Adrenal gland (tissue), 12 donors: Measurements from ENCODE around the gene CEACAM1. TPM values are rescaled to one million over a fixed set of nuclear protein-coding genes. Genes with fewer than 3 reads are reported as not detected.
"Not testable (repeated sequence)": the region's sequence is repeated elsewhere in the genome, so short reads cannot be mapped to it uniquely, and the experiment has no call there.

Experiments used
- DNase-seq, 7 donors: peaks; one replicate each; pipeline ENCODE4 v3.0.0-alpha.2; 2019 to 2020
- H3K27ac ChIP-seq, 5 donors: fragments of 200-600 bp; sonication (generic) in 4 of 5; 1 replicate in 3 of 5; 2 replicates in 2 of 5; pipeline versions ENCODE4 v1.5.1 to v1.8.0; 2016 to 2020; ENCODE audit warnings: mild to moderate bottlenecking in 1 of 5
- H3K27me3 ChIP-seq: fragments of 200-600 bp; 2 replicates; pipeline ENCODE4 v1.8.0; 2021
- H3K36me3 ChIP-seq, 2 donors: fragments of 200-600 bp; replicated peaks in 1 of 2; 1 replicate in 1 of 2; 2 replicates in 1 of 2; pipeline versions ENCODE4 v1.5.1 to v1.8.0; 2018 to 2022
- H3K4me1 ChIP-seq, 2 donors: fragments of 200-600 bp; replicated peaks in 1 of 2; 1 replicate in 1 of 2; 2 replicates in 1 of 2; pipeline versions ENCODE4 v1.5.1 to v1.8.0; 2018 to 2021
- H3K4me3 ChIP-seq, 4 donors: fragments of 200-600 bp; sonication (generic) in 3 of 4; one replicate each; pipeline ENCODE4 v1.5.1; 2016 to 2018
- H3K9me3 ChIP-seq, 3 donors: fragments of 200-600 bp; sonication (generic) in 1 of 3; replicated peaks in 1 of 3; 1 replicate in 2 of 3; 2 replicates in 1 of 3; pipeline versions ENCODE4 v1.5.1 to v1.8.0; 2016 to 2021
- POLR2A ChIP-seq, 2 donors: fragments of 450-650 bp; IDR thresholded peaks; one replicate each; pipeline ENCODE4 v1.6.1; 2017; ENCODE audit warnings: antibody characterized with exemption in 2 of 2, mild to moderate bottlenecking in 2 of 2, moderate library complexity in 1 of 2
- WGBS, 4 donors: extraction: QIAGEN DNeasy Blood & Tissue Kit in 2 of 4; methylation state at CpG; one replicate each; pipeline versions ENCODE4 v1.1.5 to v1.1.7; 2013 to 2017; 5-methylcytosine and 5-hydroxymethylcytosine counted together
- intact Hi-C, 2 donors: fragments of 100-400 bp; cut with DNase I; formaldehyde crosslinking; loops; one replicate each; pipeline versions ENCODE4 v1.14.1 to v1.15.0; 2022 to 2023
- polyA plus RNA-seq, 3 donors: library from polyadenylated mRNA; stranded (reverse); fragments of 200-250 nt in 2 of 3; fragments of 350-450 nt in 1 of 3; fragmentation: Illumina TruSeq in 1 of 3; extraction: RNeasy Lipid Tissue Mini Kit (QIAGEN cat#74804) in 1 of 3; gene quantifications; one replicate each; pipeline ENCODE4 v1.2.3, GENCODE V29; 2013 to 2014
- total RNA-seq, 9 donors: library from RNA; depleted of rRNA in 4 of 9; stranded (reverse); fragments of >200 nt in 4 of 9; fragments of 120-200 nt in 1 of 9; fragmentation: NEBNext Ultra II Directional in 1 of 9; extraction: Animal tissue kit (Norgen Biotek cat#: 25700) in 1 of 9; gene quantifications; one replicate each; pipeline versions ENCODE4 v1.1.0 to v1.2.4, GENCODE V29; 2013 to 2023
- TF ChIP-seq, protein P1 (sequence below), 6 experiments: fragments of 450-650 bp in 4 of 6; fragments of 200-600 bp in 2 of 6; sonication (generic) in 1 of 6; IDR thresholded peaks; 1 replicate in 5 of 6; 2 replicates in 1 of 6; pipeline versions ENCODE4 v1.5.1 to v1.8.0; 2016 to 2021; ENCODE audit warnings: antibody characterized with exemption in 6 of 6, mild to moderate bottlenecking in 2 of 6, moderate library complexity in 1 of 6
- donor health status: healthy with polysubstance abuse.
- donor health status: Bipolar disorder and iron deficiency.
- donor health status: DM: yes; HTN: yes; CAD: no.
- donor health status: DM: no; HTN: no; CAD: no.
- donor health status: DM: no; HTN: no; CAD: no.
- donor health status: DM: yes; HTN: yes; CAD: no.

Gene CEACAM1
- total and polyA plus RNA-seq, 12 donors, result 12.1 to 59.5 (median 24.6) TPM

DNA sequence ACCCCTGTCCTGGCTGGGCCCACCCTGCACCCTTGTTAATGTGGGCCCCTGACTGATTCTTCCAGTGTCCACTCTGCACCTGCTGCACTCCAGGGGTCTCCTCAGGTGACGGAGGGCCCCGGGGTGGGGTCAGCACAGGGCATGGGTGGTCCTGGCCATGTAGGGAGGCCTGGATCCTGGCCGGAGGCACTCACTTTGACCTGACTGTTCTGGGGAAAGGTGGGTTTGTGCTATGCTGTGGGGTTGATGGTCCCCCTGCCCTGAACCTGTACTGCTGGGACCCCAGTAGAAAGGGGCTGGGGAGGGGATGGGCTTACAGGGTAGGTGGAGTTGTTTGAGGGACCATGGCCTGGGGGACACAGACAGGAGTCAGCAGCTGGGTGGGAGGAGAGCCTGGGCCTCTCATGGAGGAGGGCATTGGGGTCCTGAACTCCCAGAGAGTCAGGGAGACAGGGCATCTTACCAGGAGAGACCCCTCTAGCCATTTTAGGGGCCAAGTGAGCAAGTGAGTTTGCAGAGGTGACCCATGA, 25.8 kb upstream of the CEACAM1 start:
- H3K4me3 ChIP-seq, result no peak overlapping the region
- DNase-seq, result peak in 1 of 7 donors; percentile 43
- intact Hi-C loops, result no loop called here
- no peak overlapping the region for H3K27ac ChIP-seq
- WGBS, 4 donors, result 84 to 100% (median 96%) methylated on average over 2 to 3 of the region's 3 CpGs; no CpG with 5 or more reads in 1 of the 4 donors
- H3K4me1 ChIP-seq, result peaks cover 0 to 4% of the 10 kb centered on the region in 2 donors
- H3K9me3 ChIP-seq, result no peaks in the 10 kb centered on the region
- no peaks in the 10 kb centered on the region for H3K27me3 ChIP-seq
- TF ChIP-seq, protein P1, sequence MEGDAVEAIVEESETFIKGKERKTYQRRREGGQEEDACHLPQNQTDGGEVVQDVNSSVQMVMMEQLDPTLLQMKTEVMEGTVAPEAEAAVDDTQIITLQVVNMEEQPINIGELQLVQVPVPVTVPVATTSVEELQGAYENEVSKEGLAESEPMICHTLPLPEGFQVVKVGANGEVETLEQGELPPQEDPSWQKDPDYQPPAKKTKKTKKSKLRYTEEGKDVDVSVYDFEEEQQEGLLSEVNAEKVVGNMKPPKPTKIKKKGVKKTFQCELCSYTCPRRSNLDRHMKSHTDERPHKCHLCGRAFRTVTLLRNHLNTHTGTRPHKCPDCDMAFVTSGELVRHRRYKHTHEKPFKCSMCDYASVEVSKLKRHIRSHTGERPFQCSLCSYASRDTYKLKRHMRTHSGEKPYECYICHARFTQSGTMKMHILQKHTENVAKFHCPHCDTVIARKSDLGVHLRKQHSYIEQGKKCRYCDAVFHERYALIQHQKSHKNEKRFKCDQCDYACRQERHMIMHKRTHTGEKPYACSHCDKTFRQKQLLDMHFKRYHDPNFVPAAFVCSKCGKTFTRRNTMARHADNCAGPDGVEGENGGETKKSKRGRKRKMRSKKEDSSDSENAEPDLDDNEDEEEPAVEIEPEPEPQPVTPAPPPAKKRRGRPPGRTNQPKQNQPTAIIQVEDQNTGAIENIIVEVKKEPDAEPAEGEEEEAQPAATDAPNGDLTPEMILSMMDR (IDR thresholded peaks at IDR 0.05), result no peak
- TF ChIP-seq POLR2A (IDR thresholded peaks at IDR 0.05), result no peak
- no peaks in the 10 kb centered on the region for H3K36me3 ChIP-seq

DNA sequence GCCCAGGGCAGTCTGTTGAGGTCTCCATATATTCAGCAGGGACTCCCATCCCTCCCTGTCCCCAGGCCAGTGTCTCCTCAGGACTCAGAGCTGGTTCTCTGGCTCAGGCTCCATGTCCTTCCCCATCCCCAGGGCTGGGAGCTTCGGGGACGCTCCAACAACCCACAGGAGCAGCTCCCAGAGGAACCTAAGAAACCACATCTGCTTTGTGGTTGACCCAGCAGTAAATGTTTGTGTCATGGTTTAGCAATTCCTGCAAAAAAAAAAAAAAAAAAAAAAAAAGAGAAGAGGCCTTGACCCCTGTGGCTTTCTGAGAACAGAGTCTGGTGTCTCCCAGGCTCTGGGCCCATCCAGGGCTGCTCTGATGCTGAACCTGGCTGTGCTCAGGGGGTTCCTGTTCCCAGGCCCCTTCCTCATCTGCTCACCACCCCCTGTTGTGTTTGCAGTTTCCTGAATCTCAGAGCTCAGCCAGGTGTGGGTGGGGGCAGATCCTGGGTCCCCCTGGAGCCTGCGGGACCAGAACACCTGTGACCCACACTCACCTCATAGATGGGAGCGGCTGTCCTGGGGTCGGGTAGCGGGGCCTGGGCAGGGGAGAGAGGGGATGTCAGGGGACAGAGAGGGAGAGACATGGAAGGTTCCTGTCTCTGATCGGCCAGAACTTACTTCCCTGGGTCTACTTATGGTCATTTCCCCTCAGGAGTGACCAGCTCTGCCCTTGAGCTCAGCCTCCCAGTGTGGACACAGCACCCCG, 25.2 kb upstream of the CEACAM1 start:
- no peaks in the 10 kb centered on the region for H3K4me1 ChIP-seq
- no peak overlapping the region for H3K27ac ChIP-seq
- no peak overlapping the region for H3K4me3 ChIP-seq
- H3K9me3 ChIP-seq, result no peaks in the 10 kb centered on the region
- no peaks in the 10 kb centered on the region for H3K27me3 ChIP-seq
- intact Hi-C loops, result no loop called here
- 73 to 83% (median 77%) methylated on average over 7 to 8 of the region's 8 CpGs for WGBS, 4 donors
- DNase-seq, result peak in 2 of 7 donors; percentile 34 to 50
- TF ChIP-seq POLR2A (IDR thresholded peaks at IDR 0.05), result no peak
- TF ChIP-seq, protein P1 (IDR thresholded peaks at IDR 0.05), result no peak
- no peaks in the 10 kb centered on the region for H3K36me3 ChIP-seq

DNA sequence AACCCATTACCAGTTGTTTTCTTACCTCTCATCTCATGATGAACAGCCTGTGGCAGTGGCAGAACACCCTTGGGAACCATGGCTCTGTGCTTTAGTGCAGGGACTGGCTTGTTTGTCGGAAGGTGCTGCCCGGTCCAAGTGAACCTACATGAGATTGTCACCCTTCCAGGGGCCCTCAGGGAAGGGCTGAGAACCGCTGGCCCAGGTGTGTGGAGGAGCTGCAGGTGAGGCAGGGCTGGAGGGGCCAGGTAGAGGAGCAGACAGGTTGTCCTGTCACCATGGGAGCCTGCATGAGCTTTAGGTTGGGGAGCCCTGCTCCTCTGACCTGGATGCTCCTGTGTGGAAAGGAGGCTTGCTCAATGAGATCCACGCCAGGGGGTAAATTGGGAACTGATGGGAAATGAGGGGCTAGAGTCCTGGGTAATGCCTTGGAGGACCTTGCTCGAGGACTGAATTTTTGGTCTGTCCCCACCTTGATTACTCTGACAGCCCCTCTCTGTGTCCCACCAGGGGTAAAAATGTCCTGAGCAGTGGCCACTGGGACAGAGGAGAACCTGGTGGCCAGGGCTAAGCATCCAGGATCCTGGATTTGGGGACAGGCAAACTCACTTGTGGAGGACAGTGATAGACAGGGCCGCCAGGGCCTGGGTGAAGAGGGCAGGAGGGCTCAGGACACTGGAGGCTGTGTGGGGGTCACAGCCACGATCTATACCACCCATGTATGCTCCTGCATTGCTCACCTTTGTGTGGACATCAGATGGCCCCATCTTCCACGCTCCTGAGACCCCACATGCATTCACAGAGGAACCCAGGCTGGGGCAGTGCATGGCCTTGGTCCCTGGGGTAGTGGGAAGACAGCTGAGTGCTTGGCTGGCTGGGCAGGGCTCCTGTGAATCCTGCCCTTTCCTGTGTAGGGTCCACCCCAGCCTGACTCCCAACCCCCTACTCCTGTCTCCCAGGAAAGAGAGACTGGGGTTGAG, 24.1 kb upstream of the CEACAM1 start:
- TF ChIP-seq POLR2A (IDR thresholded peaks at IDR 0.05), result no peak
- TF ChIP-seq, protein P1 (IDR thresholded peaks at IDR 0.05), result no peak
- no peak overlapping the region for H3K27ac ChIP-seq
- no peaks in the 10 kb centered on the region for H3K9me3 ChIP-seq
- no peaks in the 10 kb centered on the region for H3K27me3 ChIP-seq
- H3K4me3 ChIP-seq, result no peak overlapping the region
- intact Hi-C loops, result no loop called here
- DNase-seq, result peak in 1 of 7 donors; percentile 29
- H3K36me3 ChIP-seq, result no peaks in the 10 kb centered on the region
- WGBS, 4 donors, result 61 to 96% (median 90%) methylated on average over 4 to 8 of the region's 8 CpGs
- no peaks in the 10 kb centered on the region for H3K4me1 ChIP-seq

DNA sequence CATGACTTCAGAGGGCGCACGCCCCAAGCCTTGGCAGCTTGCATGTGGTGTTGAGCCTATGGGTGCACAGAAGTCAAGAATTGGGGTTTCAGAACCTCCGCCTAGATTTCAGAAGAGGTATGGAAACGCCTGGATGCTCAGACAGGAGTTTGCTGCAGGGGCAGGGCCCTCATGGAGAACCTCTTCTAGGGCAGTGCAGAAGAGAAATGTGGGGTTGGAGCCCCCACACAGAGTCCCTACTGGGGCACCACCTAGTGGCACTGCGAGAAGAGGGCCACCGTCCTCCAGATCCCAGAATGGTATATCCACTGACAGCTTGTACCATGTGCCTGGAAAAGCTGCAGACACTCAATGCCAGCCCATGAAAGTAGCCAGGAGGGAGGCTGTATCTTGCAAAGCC, 22.2 kb upstream of the CEACAM1 start:
- H3K9me3 ChIP-seq, intact Hi-C loops, H3K27ac ChIP-seq, H3K4me3 ChIP-seq, H3K27me3 ChIP-seq, H3K4me1 ChIP-seq, H3K36me3 ChIP-seq: not testable (repeated sequence)
- WGBS, 4 donors, result 92 to 96% (median 93%) methylated on average over 6 of the region's 6 CpGs; no CpG with 5 or more reads in 1 of the 4 donors
- DNase-seq, result peak in 1 of 7 donors; percentile 21

DNA sequence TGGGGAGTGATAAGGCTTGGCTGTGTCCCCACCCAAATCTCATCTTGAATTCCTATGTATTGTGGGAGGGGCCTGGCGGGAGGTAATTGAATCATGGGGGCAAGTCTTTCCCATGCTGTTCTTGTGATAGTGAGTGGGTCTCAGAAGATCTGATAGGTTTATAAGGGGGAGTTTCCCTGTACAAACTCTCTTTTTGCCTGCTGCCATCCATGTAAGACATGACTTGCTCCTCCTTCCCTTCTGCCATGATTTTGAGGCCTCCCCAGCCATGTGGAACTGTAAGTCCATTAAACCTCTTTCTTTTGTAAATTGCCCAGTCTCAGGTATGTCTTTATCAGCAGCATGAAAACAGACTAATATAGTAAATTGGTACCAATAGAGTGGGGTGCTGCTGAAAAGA, 20.8 kb upstream of the CEACAM1 start:
- H3K4me3 ChIP-seq, H3K4me1 ChIP-seq, H3K27me3 ChIP-seq, H3K9me3 ChIP-seq, intact Hi-C loops, H3K27ac ChIP-seq, DNase-seq, H3K36me3 ChIP-seq: not testable (repeated sequence)
- 86 to 92% (median 88%) methylated on average over 1 of the region's 1 CpG for WGBS, 4 donors
